Endothelial cell of umbilical vein (primary cell): ENCODE results near the gene NFYA. TPM values are rescaled to one million over a fixed set of nuclear protein-coding genes. Genes with fewer than 3 reads are reported as not detected.

Source experiments
- BruUV-seq: library from RNA; stranded (reverse); fragments of 400-500 nt; replicated peaks from 2 replicates; lab custom pipeline; 2021; lab: Mats Ljungman, UMichigan
- CTCF ChIA-PET: fragments of 300-600, 350-600 bp; sonication (Branson Sonifier 250); formaldehyde crosslinking; loops from one replicate; lab custom pipeline; 2021; ENCODE audit warnings: antibody characterized with exemption, inconsistent platforms; lab: Charles Lee
- POLR2A ChIA-PET: fragments of 300-600, 350-600 bp; sonication (Branson Sonifier 250); formaldehyde crosslinking; loops from one replicate; lab custom pipeline; 2021; ENCODE audit warnings: antibody characterized with exemption, inconsistent platforms; lab: Charles Lee
- DNase-seq: peaks from one replicate; pipeline ENCODE4 v3.0.0-alpha.2; 2011; ENCODE audit warnings: low read depth, low spot score
- FAIRE-seq: peaks from 2 replicates; lab custom pipeline; 2011; peaks lifted over from hg19 to GRCh38; lab: Jason Lieb, UNC
- H2AFZ ChIP-seq: 2 replicates; pipeline ENCODE4 v1.6.0; 2012; ENCODE audit warnings: low read depth, low read length, control low read depth, inconsistent platforms
- H3K27ac ChIP-seq: 2 replicates; pipeline ENCODE4 v1.5.1; 2011; ENCODE audit warnings: low read depth, mild to moderate bottlenecking, control low read depth, low read length, moderate library complexity; ENCODE audit not compliant: insufficient read depth
- H3K27me3 ChIP-seq, 2 experiments: 2 replicates each; pipeline versions ENCODE4 v1.6.0 to v1.6.1; 2011; ENCODE audit warnings: low read length in 2 of 2, mixed read lengths in 1 of 2; ENCODE audit not compliant: control insufficient read depth in 2 of 2, insufficient read depth in 2 of 2
- H3K36me3 ChIP-seq, 2 experiments: 2 replicates in 1 of 2; 3 replicates in 1 of 2; pipeline ENCODE4 v1.5.1; 2011; ENCODE audit warnings: low read length in 2 of 2, mild to moderate bottlenecking in 1 of 2, moderate library complexity in 1 of 2; ENCODE audit not compliant: control insufficient read depth in 2 of 2, insufficient read depth in 2 of 2; ENCODE audit errors: extremely low read depth in 1 of 2
- H3K4me1 ChIP-seq: 3 replicates; pipeline ENCODE4 v1.5.1; 2011; ENCODE audit warnings: mild to moderate bottlenecking, low read length; ENCODE audit not compliant: control insufficient read depth, insufficient read depth; ENCODE audit errors: extremely low read depth
- H3K4me2 ChIP-seq: 2 replicates; pipeline ENCODE4 v1.6.1; 2011; ENCODE audit warnings: low read length, control low read depth, mixed read lengths; ENCODE audit not compliant: insufficient read depth
- H3K4me3 ChIP-seq, 3 experiments: fragments of 200-600 bp in 1 of 3; sonication (generic), shearing (Covaris generic) in 1 of 3; replicated peaks in 1 of 3; 2 replicates each; pipeline ENCODE4 v1.5.1; 2011 to 2016; ENCODE audit warnings: control low read depth in 3 of 3, low read length in 3 of 3, mild to moderate bottlenecking in 2 of 3, inconsistent platforms in 1 of 3, low read depth in 1 of 3, moderate library complexity in 1 of 3; ENCODE audit not compliant: insufficient read depth in 1 of 3
- H3K79me2 ChIP-seq: 2 replicates; pipeline ENCODE4 v1.6.0; 2012; ENCODE audit warnings: low read length, inconsistent platforms; ENCODE audit not compliant: control insufficient read depth, insufficient read depth
- H3K9ac ChIP-seq: replicated peaks from 2 replicates; pipeline ENCODE3; 2011; ENCODE audit warnings: low read length, control low read depth; ENCODE audit not compliant: insufficient read depth; ENCODE audit errors: extremely low read depth
- H3K9me1 ChIP-seq: replicated peaks from 3 replicates; pipeline ENCODE4 v1.6.0; 2011; ENCODE audit warnings: mild to moderate bottlenecking, low read length; ENCODE audit not compliant: control insufficient read depth, insufficient read depth; ENCODE audit errors: extremely low read depth
- H3K9me3 ChIP-seq: replicated peaks from 2 replicates; pipeline ENCODE4 v1.5.1; 2012; ENCODE audit warnings: low read length, inconsistent platforms; ENCODE audit not compliant: control insufficient read depth, insufficient read depth
- H4K20me1 ChIP-seq: replicated peaks from 2 replicates; pipeline ENCODE3; 2011; ENCODE audit warnings: mild to moderate bottlenecking, low read length; ENCODE audit not compliant: control insufficient read depth, insufficient read depth; ENCODE audit errors: extremely low read depth
- EZH2 ChIP-seq: IDR thresholded peaks from 2 replicates; pipeline ENCODE4 v1.6.1; 2012; ENCODE audit warnings: borderline replicate concordance, low read depth, mild to moderate bottlenecking, moderate library complexity, low read length, inconsistent platforms; ENCODE audit not compliant: severe bottlenecking
- FOS ChIP-seq: IDR thresholded peaks from 2 replicates; pipeline ENCODE4 v1.6.1; 2011; ENCODE audit warnings: mild to moderate bottlenecking, low read length, moderate library complexity, borderline replicate concordance; ENCODE audit not compliant: insufficient read depth
- GATA2 ChIP-seq: IDR thresholded peaks from 2 replicates; pipeline ENCODE4 v1.7.0; 2011; ENCODE audit warnings: low read depth, mild to moderate bottlenecking, moderate library complexity, mixed read lengths, low read length; ENCODE audit not compliant: insufficient read length, insufficient read depth
- MAX ChIP-seq: IDR thresholded peaks from 2 replicates; pipeline ENCODE4 v1.6.1; 2011; ENCODE audit not compliant: insufficient read depth, insufficient read length
- MYC ChIP-seq: IDR thresholded peaks from one replicate; pipeline ENCODE4 v1.6.1; 2011; ENCODE audit warnings: mild to moderate bottlenecking, low read depth, low read length
- dilution Hi-C: fragments of 300-500 bp; cut with MboI; formaldehyde crosslinking; loops from one replicate; pipeline ENCODE4 v1.15.0; 2019; ENCODE audit warnings: low sequenced_read_pairs; ENCODE audit not compliant: extremely low pct_ligation_motif_present
- intact Hi-C: fragments of 100-400 bp; cut with micrococcal nuclease; formaldehyde crosslinking; loops from one replicate; pipeline ENCODE4 v1.10.0; 2022
- polyA plus RNA-seq, 4 experiments: library from polyadenylated mRNA; depleted of rRNA in 3 of 4; stranded (reverse) in 3 of 4; unstranded in 1 of 4; fragments of >200 nt; gene quantifications; 2 replicates each; pipeline versions ENCODE4 v1.2.1 to v1.2.3, GENCODE V29; 2011 to 2012; ENCODE audit warnings: missing spikeins in 1 of 4
- total RNA-seq: library from RNA; stranded (reverse); gene quantifications from 2 replicates; pipeline ENCODE4 v1.2.3, GENCODE V29; 2021
- TF ChIP-seq, protein P1 (sequence below), 2 donors: IDR thresholded peaks; 1 replicate in 1 of 2; 2 replicates in 1 of 2; pipeline ENCODE4 v1.5.1; 2011; ENCODE audit warnings: low read length in 2 of 2, mild to moderate bottlenecking in 2 of 2, moderate library complexity in 2 of 2, control low read depth in 1 of 2, inconsistent platforms in 1 of 2, low read depth in 1 of 2; ENCODE audit not compliant: insufficient read depth in 1 of 2; ENCODE audit errors: extremely low read depth in 1 of 2

NFYA gene
- total and polyA plus RNA-seq, 2 donors (not counting 3 experiments of a cell fraction or from before 2014, with no cell fraction given) = 13.1 to 29.0 TPM

GRCh38 chr6:41119508-41119907 lies 46.7 kb downstream of the NFYA start:
- DNase-seq (no peak), FAIRE-seq (no peak)
- no peaks in the 10 kb centered on the region for H3K9me3 ChIP-seq
- no peak overlapping the region for H2AFZ ChIP-seq
- no TSS peak for BruUV-seq
- dilution Hi-C loops (no loop called here), intact Hi-C loops (no loop called here)
- no peaks in the 10 kb centered on the region for H3K27me3 ChIP-seq
- TF ChIP-seq FOS = no peak
- TF ChIP-seq, protein P1, sequence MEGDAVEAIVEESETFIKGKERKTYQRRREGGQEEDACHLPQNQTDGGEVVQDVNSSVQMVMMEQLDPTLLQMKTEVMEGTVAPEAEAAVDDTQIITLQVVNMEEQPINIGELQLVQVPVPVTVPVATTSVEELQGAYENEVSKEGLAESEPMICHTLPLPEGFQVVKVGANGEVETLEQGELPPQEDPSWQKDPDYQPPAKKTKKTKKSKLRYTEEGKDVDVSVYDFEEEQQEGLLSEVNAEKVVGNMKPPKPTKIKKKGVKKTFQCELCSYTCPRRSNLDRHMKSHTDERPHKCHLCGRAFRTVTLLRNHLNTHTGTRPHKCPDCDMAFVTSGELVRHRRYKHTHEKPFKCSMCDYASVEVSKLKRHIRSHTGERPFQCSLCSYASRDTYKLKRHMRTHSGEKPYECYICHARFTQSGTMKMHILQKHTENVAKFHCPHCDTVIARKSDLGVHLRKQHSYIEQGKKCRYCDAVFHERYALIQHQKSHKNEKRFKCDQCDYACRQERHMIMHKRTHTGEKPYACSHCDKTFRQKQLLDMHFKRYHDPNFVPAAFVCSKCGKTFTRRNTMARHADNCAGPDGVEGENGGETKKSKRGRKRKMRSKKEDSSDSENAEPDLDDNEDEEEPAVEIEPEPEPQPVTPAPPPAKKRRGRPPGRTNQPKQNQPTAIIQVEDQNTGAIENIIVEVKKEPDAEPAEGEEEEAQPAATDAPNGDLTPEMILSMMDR (IDR thresholded peaks at IDR 0.05; ENCODE audit: extremely low read depth in 1 of 2, insufficient read depth in 1 of 2, low read depth in 1 of 2, low read length in 2 of 2) = no peak
- TF ChIP-seq GATA2 = no peak
- TF ChIP-seq MYC = no peak
- no peak for TF ChIP-seq MAX
- no peak for TF ChIP-seq EZH2
- no peaks in the 10 kb centered on the region for H3K4me1 ChIP-seq
- no peaks in the 10 kb centered on the region for H3K36me3 ChIP-seq
- H3K9ac ChIP-seq = no peak overlapping the region
- H3K27ac ChIP-seq = no peak overlapping the region
- no peak overlapping the region for H3K4me2 ChIP-seq
- H4K20me1 ChIP-seq = no peaks in the 10 kb centered on the region
- no peaks in the 10 kb centered on the region for H3K9me1 ChIP-seq
- no peaks in the 10 kb centered on the region for H3K79me2 ChIP-seq
- CTCF ChIA-PET = interaction anchor here (1.8 kb wide), 1 partner anchor 63 kb away, joined by 8 read pairs; no protein-coding TSS in a partner anchor
- no peak overlapping the region for H3K4me3 ChIP-seq
- POLR2A ChIA-PET = no interaction called here
